ENCODE results near the gene P3R3URF.
"Not testable (repeated sequence)": the region's sequence is repeated elsewhere in the genome, so short reads cannot be mapped to it uniquely, and the experiment has no call there.

The P3R3URF gene

DNA sequence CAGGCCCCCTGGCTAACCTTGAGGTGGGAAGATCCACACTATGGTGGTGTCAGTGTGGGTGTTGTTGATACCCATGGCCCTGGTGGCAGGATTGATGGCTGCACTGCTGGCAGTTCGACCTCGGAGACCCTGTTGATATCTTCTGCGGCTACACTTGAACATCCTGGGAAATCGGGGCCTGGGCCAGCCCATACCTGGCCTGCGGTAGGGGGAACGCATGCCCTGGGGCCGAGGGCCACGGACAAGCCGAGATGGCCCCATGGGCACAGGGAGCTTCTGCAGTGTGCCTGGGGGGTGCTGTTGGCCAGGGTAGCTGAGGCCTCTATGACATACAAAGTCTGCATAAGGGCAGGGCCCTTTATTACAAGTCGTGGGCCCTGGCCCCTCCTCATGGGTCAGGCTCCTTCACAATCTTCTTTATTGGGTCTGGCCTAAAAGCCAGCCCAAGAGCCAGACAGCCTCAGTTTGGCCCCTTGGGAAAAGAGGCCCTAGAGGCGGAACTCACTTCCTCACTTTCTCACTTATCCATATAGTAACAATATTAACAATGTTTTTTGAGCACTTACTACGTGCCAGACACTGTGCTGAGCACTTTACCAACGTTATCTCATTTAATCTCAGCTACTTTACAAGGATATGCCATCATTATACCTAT lies at the start of gene P3R3URF:
TSS of gene P3R3URF (minus strand) at position 278 of the 655 bp plus-strand sequence. CDS start at position 261, 17 bp downstream.
- TF ChIP-seq, protein P1, sequence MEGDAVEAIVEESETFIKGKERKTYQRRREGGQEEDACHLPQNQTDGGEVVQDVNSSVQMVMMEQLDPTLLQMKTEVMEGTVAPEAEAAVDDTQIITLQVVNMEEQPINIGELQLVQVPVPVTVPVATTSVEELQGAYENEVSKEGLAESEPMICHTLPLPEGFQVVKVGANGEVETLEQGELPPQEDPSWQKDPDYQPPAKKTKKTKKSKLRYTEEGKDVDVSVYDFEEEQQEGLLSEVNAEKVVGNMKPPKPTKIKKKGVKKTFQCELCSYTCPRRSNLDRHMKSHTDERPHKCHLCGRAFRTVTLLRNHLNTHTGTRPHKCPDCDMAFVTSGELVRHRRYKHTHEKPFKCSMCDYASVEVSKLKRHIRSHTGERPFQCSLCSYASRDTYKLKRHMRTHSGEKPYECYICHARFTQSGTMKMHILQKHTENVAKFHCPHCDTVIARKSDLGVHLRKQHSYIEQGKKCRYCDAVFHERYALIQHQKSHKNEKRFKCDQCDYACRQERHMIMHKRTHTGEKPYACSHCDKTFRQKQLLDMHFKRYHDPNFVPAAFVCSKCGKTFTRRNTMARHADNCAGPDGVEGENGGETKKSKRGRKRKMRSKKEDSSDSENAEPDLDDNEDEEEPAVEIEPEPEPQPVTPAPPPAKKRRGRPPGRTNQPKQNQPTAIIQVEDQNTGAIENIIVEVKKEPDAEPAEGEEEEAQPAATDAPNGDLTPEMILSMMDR (IDR thresholded peaks at IDR 0.05; ENCODE audit: low read depth, low read length) = no peak
- H3K4me3 ChIP-seq (ENCODE audit: low read depth, low read length) = no peak within 1 kb of the TSS

GRCh38 chr1:46224966-46225365 lies 48.7 kb upstream of the P3R3URF start:
- TF ChIP-seq, protein P1 (IDR thresholded peaks at IDR 0.05; ENCODE audit: low read depth, low read length) = no peak
- no peak overlapping the region for H3K4me3 ChIP-seq (ENCODE audit: low read depth, low read length)

DNA sequence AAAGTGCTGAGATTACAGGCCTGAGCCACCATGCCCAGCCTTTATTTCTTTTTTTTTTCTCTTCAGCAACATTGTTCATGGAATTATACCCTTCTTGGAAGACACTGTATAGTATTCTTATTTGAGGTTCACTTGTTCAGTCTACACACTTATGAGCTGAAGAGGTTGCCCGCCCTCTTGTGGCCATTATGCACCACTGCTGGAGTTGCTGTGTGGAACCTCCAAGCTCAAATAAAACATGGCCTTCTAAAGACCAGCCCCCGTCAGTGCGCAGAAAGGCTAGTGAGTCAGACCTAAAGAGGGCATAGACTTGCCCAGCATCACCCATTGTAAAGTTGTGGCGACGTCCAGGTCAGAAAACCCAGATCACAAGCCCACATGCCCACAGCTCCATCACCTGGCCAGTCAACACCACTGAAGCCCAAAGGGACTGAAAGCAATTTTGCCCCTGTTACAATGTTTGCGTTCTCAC lies 47.2 kb upstream of the P3R3URF start:
- no peak overlapping the region for H3K4me3 ChIP-seq (ENCODE audit: low read depth, low read length)

DNA sequence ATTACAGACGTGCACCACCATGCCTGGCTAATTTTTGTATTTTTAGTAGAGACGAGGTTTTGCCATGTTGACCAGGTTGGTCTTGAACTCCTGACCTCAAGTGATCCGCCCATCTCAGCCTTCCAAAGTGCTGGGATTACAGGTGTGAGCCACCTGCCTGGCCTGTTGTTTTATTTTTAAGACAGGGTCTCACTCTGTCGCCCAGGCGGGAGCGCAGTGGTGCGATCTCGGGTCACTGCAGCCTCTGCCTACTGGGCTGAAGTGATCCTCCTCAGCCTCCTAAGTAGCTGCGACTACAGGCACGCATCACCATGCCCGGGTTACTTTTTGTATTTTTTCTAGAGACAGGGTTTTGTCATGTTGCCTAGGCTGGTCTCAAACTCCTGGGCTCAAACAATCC lies 46.8 kb upstream of the P3R3URF start:
- H3K4me3 ChIP-seq (ENCODE audit: low read depth, low read length) = not testable (repeated sequence)

More for the DNA sequence above, 47.2 kb upstream of the P3R3URF start:
- TF ChIP-seq, protein P1 (IDR thresholded peaks at IDR 0.05; ENCODE audit: low read depth, low read length) = peak; percentile 84

GRCh38 chr1:46221749-46222148 lies 45.5 kb upstream of the P3R3URF start:
- TF ChIP-seq, protein P1 (IDR thresholded peaks at IDR 0.05; ENCODE audit: low read depth, low read length) = no peak
- no peak overlapping the region for H3K4me3 ChIP-seq (ENCODE audit: low read depth, low read length)

DNA sequence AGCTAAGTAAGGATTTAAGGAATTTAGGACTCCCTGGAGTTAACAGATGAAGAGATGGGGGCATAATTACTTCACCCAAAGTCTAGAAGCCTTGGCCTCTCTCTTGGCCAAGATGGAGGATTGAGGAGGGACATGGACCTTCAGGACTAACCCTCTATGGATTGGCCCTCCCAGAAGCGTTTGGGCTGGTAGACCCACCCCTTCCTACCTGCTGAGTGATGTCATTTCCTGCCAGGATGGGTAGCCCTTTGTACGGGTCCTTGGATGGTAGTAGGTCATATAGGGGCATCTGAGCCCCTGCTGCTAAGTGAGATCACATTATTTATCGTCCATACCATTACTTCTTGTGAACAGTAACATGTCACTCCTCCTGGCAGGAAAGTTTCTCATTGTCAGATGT lies 44.5 kb upstream of the P3R3URF start:
- TF ChIP-seq, protein P1 (IDR thresholded peaks at IDR 0.05; ENCODE audit: low read depth, low read length) = no peak
- no peak overlapping the region for H3K4me3 ChIP-seq (ENCODE audit: low read depth, low read length)

DNA sequence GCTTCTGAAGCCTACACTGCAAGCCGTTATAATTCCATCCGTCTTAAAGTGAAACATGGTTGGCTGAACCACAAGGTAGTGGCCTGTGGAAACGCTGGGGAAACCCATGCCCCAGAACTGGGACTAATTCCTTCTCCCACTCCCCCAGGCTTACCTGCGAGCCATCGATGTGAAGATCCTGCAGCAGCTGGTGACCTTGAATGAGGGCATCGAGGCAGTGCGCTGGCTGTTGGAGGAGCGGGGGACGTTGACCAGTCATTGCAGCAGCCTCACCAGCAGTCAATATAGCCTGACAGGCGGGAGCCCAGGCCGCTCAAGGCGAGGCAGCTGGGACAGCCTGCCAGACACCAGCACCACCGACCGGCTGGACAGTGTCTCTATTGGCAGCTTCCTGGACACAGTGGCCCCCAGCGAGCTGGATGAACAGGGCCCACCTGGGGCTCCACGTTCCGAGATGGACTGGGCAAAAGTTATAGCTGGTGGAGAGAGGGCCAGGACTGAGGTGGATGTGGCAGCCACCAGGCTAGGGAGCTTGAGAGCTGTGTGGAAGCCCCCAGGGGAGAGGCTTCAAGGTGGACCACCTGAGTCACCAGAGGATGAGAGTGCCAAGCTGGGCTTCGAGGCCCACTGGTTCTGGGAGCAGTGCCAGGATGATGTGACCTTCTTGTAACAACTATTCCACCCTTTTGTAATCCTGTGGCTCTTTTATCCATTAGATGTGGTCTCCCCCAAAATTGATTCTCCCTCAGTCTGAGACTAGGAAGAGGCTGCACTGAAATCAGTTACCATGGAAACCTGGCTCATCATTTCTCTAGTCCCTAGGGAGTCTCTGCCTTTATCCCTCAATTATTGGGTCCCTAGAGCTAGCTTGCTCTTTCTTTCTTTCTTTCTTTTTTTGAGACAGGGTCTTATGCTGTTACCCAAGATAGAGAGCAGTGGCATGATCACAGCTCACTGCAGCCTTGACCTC lies 43.5 kb upstream of the P3R3URF start:
- H3K4me3 ChIP-seq (ENCODE audit: low read depth, low read length) = no peak overlapping the region
- TF ChIP-seq, protein P1 (IDR thresholded peaks at IDR 0.05; ENCODE audit: low read depth, low read length) = no peak

All from WI38 (cell line).